OCI-LY1 (cell line): Measurements from ENCODE around the gene NEMP1.

Experiments
- EZH2 ChIP-seq: fragments of 200-600 bp; sonication (generic), shearing (Covaris generic); IDR thresholded peaks from 2 replicates; pipeline ENCODE4 v1.8.0; 2017; ENCODE audit warnings: borderline replicate concordance, mixed run types, mild to moderate bottlenecking, antibody characterized with exemption, low read length, moderate library complexity, mixed read lengths
- TF ChIP-seq, protein P1 (sequence below): fragments of 200-600 bp; sonication (generic), shearing (Covaris generic); IDR thresholded peaks from 2 replicates; pipeline ENCODE4 v1.5.1; 2017; ENCODE audit warnings: mild to moderate bottlenecking, antibody characterized with exemption, low read length, moderate library complexity, mixed read lengths

DNA sequence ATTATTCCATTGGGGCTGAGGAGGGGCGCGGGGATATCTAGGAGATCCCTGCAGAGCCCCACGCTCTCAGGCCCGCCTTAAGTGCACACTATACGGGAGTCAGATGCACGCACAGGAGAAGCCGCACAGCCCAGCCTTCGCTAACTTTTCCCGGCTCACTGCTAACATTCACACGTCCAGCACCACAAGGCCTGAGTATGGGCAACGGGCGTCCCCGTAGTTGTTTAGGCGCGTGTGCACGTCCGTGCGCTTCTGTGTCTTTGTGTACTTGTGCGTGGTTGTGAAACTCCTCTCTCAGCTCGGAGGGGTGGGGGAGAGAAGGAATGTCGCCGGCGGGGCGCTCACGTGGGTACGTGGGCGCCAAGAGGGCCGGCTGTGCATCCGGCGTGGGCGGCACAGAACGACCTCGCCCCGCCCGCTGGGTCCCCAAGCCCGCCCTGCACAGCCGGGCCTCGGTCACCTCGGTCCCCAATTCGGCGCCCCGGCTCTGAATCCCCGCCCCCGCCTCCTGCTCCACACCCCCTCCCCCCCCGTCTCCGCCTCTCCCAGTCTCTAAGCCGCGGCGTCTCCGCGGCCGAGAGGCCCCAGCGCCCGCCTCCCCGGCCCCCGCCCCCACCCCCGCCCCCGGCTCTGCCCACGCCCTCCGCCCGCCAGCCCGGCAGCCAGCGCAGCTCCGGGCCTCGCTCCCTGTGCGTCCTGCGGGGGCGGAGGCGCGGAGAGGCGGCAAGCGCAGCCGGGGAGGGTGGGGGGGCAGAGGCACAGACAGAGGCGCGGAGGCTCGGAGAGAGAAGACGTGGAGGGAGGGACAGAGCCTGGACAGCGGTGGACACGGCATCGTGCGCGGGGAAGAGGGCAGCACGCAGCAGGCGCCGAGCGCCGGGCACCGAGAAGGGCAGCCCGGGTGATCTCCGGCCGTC, 10.0 kb upstream of the NEMP1 start, which contains the start of gene NAB2:
- TF ChIP-seq, protein P1, sequence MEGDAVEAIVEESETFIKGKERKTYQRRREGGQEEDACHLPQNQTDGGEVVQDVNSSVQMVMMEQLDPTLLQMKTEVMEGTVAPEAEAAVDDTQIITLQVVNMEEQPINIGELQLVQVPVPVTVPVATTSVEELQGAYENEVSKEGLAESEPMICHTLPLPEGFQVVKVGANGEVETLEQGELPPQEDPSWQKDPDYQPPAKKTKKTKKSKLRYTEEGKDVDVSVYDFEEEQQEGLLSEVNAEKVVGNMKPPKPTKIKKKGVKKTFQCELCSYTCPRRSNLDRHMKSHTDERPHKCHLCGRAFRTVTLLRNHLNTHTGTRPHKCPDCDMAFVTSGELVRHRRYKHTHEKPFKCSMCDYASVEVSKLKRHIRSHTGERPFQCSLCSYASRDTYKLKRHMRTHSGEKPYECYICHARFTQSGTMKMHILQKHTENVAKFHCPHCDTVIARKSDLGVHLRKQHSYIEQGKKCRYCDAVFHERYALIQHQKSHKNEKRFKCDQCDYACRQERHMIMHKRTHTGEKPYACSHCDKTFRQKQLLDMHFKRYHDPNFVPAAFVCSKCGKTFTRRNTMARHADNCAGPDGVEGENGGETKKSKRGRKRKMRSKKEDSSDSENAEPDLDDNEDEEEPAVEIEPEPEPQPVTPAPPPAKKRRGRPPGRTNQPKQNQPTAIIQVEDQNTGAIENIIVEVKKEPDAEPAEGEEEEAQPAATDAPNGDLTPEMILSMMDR: no peak
- no peak for TF ChIP-seq EZH2
